ENCODE results near the gene PRAC2. TPM values are rescaled to one million over a fixed set of nuclear protein-coding genes. Genes with fewer than 3 reads are reported as not detected.
"Not testable (repeated sequence)": the region's sequence is repeated elsewhere in the genome, so short reads cannot be mapped to it uniquely, and the experiment has no call there.

The PRAC2 gene
- total RNA-seq, 1 experiment from 2014 or later = not detected

GRCh38 chr17:48715496-48716399 lies 7.2 kb upstream of the PRAC2 start:
- H3K27me3 Mint-ChIP-seq (ENCODE audit: insufficient read depth, unreplicated experiment) = peaks cover 52% of the 10 kb centered on the region
- no peak for TF ChIP-seq CTCF (IDR thresholded peaks at IDR 0.05; ENCODE audit: unreplicated experiment)
- no peaks in the 10 kb centered on the region for H3K4me1 Mint-ChIP-seq (ENCODE audit: insufficient read depth, unreplicated experiment)
- H3K36me3 Mint-ChIP-seq (ENCODE audit: insufficient read depth, unreplicated experiment) = no peaks in the 10 kb centered on the region
- H3K9me3 Mint-ChIP-seq (ENCODE audit: unreplicated experiment) = no peaks in the 10 kb centered on the region
- ChIA-PET POLR2A (interaction anchor here (0.7 to 1.3 kb wide), 3 partner anchors 13 to 229 kb away, joined by 3 to 4 read pairs (median 3); partner anchors contain the start of gene SNF8), CTCF (interaction anchor here (0.7 to 1.0 kb wide), 2 partner anchors 9 to 12 kb away, joined by 3 read pairs; no protein-coding TSS in a partner anchor)
- no peak overlapping the region for H3K4me3 Mint-ChIP-seq (ENCODE audit: unreplicated experiment)
- intact Hi-C loops (cut with micrococcal nuclease) = no loop called here
- no peak overlapping the region for H3K27ac Mint-ChIP-seq (ENCODE audit: low read depth, unreplicated experiment)
- no peak for DNase-seq (ENCODE audit: unreplicated experiment)
- no TSS peak for BruUV-seq (replicated peaks)

GRCh38 chr17:48716549-48716948 lies 6.4 kb upstream of the PRAC2 start:
- H3K36me3 Mint-ChIP-seq (ENCODE audit: insufficient read depth, unreplicated experiment); BruUV-seq (replicated peaks); H3K4me1 Mint-ChIP-seq (ENCODE audit: insufficient read depth, unreplicated experiment); H3K9me3 Mint-ChIP-seq (ENCODE audit: unreplicated experiment); DNase-seq (ENCODE audit: unreplicated experiment); H3K27ac Mint-ChIP-seq (ENCODE audit: low read depth, unreplicated experiment); intact Hi-C loops (cut with micrococcal nuclease); H3K4me3 Mint-ChIP-seq (ENCODE audit: unreplicated experiment): not testable (repeated sequence)
- ChIA-PET CTCF (interaction anchor here (0.6 to 2.3 kb wide), 4 partner anchors 38 to 329 kb away, joined by 3 to 10 read pairs (median 5); no protein-coding TSS in a partner anchor), POLR2A (interaction anchor here (0.9 to 1.3 kb wide), 3 partner anchors 9 to 32 kb away, joined by 3 to 4 read pairs (median 3); no protein-coding TSS in a partner anchor)
- H3K27me3 Mint-ChIP-seq (ENCODE audit: insufficient read depth, unreplicated experiment) = peaks cover 45% of the 10 kb centered on the region

- Mint-ChIP-seq H3K4me1 (ENCODE audit: insufficient read depth, unreplicated experiment) (no peaks in the 10 kb centered on the region), H3K27ac (ENCODE audit: low read depth, unreplicated experiment) (no peak overlapping the region), H3K9me3 (ENCODE audit: unreplicated experiment) (no peaks in the 10 kb centered on the region), H3K36me3 (ENCODE audit: insufficient read depth, unreplicated experiment) (no peaks in the 10 kb centered on the region), H3K27me3 (ENCODE audit: insufficient read depth, unreplicated experiment) (peaks cover 40% of the 10 kb centered on the region), H3K4me3 (ENCODE audit: unreplicated experiment) (no peak overlapping the region)
- POLR2A ChIA-PET = interaction anchor here (0.9 to 1.3 kb wide), 4 partner anchors 8 to 38 kb away, joined by 3 to 4 read pairs (median 3); no protein-coding TSS in a partner anchor
- intact Hi-C loops (cut with micrococcal nuclease) = no loop called here
- no TSS peak for BruUV-seq (replicated peaks)
- no peak for TF ChIP-seq CTCF (IDR thresholded peaks at IDR 0.05; ENCODE audit: unreplicated experiment)
- DNase-seq (ENCODE audit: unreplicated experiment) = no peak
- CTCF ChIA-PET = interaction anchor here (0.6 to 2.3 kb wide), 6 partner anchors 10 to 473 kb away, joined by 3 to 10 read pairs (median 4); partner anchors contain the start of gene CALCOCO2
Measured at GRCh38 chr17:48717367-48718226, 5.4 kb upstream of the PRAC2 start.

GRCh38 chr17:48718227-48718760 lies 4.7 kb upstream of the PRAC2 start:
- Mint-ChIP-seq H3K4me1 (ENCODE audit: insufficient read depth, unreplicated experiment) (no peaks in the 10 kb centered on the region), H3K27me3 (ENCODE audit: insufficient read depth, unreplicated experiment) (peaks cover 33% of the 10 kb centered on the region), H3K36me3 (ENCODE audit: insufficient read depth, unreplicated experiment) (no peaks in the 10 kb centered on the region), H3K4me3 (ENCODE audit: unreplicated experiment) (no peak overlapping the region), H3K27ac (ENCODE audit: low read depth, unreplicated experiment) (no peak overlapping the region), H3K9me3 (ENCODE audit: unreplicated experiment) (no peaks in the 10 kb centered on the region)
- intact Hi-C loops (cut with micrococcal nuclease) = no loop called here
- BruUV-seq (replicated peaks) = no TSS peak
- ChIA-PET POLR2A (interaction anchor here (1.0 to 1.1 kb wide), 2 partner anchors 8 to 39 kb away, joined by 3 read pairs; no protein-coding TSS in a partner anchor), CTCF (interaction anchor here (0.6 to 2.4 kb wide), 6 partner anchors 21 to 472 kb away, joined by 3 to 10 read pairs (median 6); partner anchors contain the start of gene CALCOCO2)
- DNase-seq (ENCODE audit: unreplicated experiment) = no peak
- TF ChIP-seq CTCF (IDR thresholded peaks at IDR 0.05; ENCODE audit: unreplicated experiment) = no peak
